Left ventricle myocardium inferior (tissue), 1 donor: Measurements from ENCODE around the gene LOXHD1. TPM values are rescaled to one million over a fixed set of nuclear protein-coding genes. Genes with fewer than 3 reads are reported as not detected.

Experiments used
- DNase-seq: peaks from one replicate; pipeline ENCODE4 v3.0.0-alpha.2; 2020
- H3K27ac ChIP-seq: fragments of 200-600 bp; replicated peaks from 2 replicates; pipeline ENCODE4 v1.8.0; 2021
- H3K27me3 ChIP-seq: fragments of 200-600 bp; 2 replicates; pipeline ENCODE4 v1.8.0; 2021; ENCODE audit warnings: low read depth
- H3K36me3 ChIP-seq: fragments of 200-600 bp; 2 replicates; pipeline ENCODE4 v1.8.0; 2021
- H3K4me1 ChIP-seq: fragments of 200-600 bp; 2 replicates; pipeline ENCODE4 v1.8.0; 2021
- H3K4me3 ChIP-seq: fragments of 200-600 bp; 2 replicates; pipeline ENCODE4 v1.8.0; 2021; ENCODE audit warnings: mild to moderate bottlenecking, moderate library complexity
- H3K9me3 ChIP-seq: fragments of 200-600 bp; replicated peaks from 2 replicates; pipeline ENCODE4 v1.8.0; 2021
- CTCF ChIP-seq: fragments of 200-600 bp; IDR thresholded peaks from 2 replicates; pipeline ENCODE4 v1.8.0; 2021; ENCODE audit warnings: antibody characterized with exemption, mild to moderate bottlenecking, borderline replicate concordance
- intact Hi-C: fragments of 100-400 bp; cut with micrococcal nuclease; formaldehyde crosslinking; loops from one replicate; pipeline ENCODE4 v1.11.0; 2022
- total RNA-seq: library from RNA; stranded (reverse); fragmentation: NEBNext Ultra II Directional; extraction: Animal tissue kit (Norgen Biotek cat#: 25700); gene quantifications from one replicate; pipeline ENCODE4 v1.2.1, GENCODE V29; 2021
- donor health status: DM: no; HTN: yes; CAD: no; lungs with severe emphysema.

Gene LOXHD1
- total RNA-seq, 1 donor from 2014 or later: 0.49 TPM

DNA sequence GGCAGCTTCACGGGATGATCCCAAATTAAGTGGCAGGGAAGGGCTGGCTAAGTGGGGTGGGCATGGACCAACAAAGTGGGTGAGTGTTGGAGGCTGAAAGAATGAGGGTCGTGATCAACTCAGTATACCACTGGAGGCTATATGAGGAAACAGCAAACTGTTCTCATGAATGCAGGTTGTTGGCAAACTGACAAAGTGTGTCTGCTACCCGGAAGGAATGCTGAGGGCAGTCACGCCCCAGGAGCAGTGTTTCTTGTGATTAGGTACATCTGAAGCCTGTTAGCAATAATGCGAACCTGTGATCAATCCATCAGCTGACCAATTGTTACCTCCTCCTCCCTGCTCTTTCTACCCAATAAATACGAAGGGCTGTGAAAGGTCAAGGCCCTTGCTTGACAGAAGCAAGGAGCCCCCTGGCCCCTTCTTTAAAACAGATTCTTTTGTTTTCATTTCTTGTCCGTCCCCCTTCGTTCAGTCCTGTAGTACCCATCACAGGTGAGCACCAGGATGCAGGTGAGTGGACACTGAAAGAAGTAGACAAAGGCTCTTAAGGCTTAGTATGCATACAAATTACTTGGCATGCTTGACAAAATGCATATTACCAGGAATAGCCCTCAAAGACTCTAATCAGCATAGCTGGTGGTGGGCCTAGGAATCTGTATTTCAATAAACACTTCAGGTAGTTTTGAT lies 67.9 kb downstream of the LOXHD1 start:
- Histone ChIP-seq H3K4me3 (no peak overlapping the region), H3K27me3 (no peaks in the 10 kb centered on the region), H3K36me3 (no peaks in the 10 kb centered on the region), H3K27ac (no peak overlapping the region), H3K9me3 (no peaks in the 10 kb centered on the region), H3K4me1 (peaks cover 18% of the 10 kb centered on the region)
- intact Hi-C loops: no loop called here
- no peak for TF ChIP-seq CTCF
- DNase-seq: no peak

- no peak for TF ChIP-seq CTCF
- no peak overlapping the region for H3K27ac ChIP-seq
- H3K4me1 ChIP-seq: peaks cover 18% of the 10 kb centered on the region
- H3K4me3 ChIP-seq: no peak overlapping the region
- no peak for DNase-seq
- H3K9me3 ChIP-seq: no peaks in the 10 kb centered on the region
- no peaks in the 10 kb centered on the region for H3K27me3 ChIP-seq
- H3K36me3 ChIP-seq: no peaks in the 10 kb centered on the region
- intact Hi-C loops: no loop called here
Observed at GRCh38 chr18:46587600-46587999, 69.4 kb downstream of the LOXHD1 start.

- H3K9me3 ChIP-seq: peaks cover 16% of the 10 kb centered on the region
- peaks cover 4% of the 10 kb centered on the region for H3K4me1 ChIP-seq
- no peak overlapping the region for H3K4me3 ChIP-seq
- intact Hi-C loops: no loop called here
- H3K36me3 ChIP-seq: no peaks in the 10 kb centered on the region
- no peaks in the 10 kb centered on the region for H3K27me3 ChIP-seq
- DNase-seq: no peak
- no peak for TF ChIP-seq CTCF
- H3K27ac ChIP-seq: no peak overlapping the region
Observed at GRCh38 chr18:46583711-46584110, 73.3 kb downstream of the LOXHD1 start.

DNA sequence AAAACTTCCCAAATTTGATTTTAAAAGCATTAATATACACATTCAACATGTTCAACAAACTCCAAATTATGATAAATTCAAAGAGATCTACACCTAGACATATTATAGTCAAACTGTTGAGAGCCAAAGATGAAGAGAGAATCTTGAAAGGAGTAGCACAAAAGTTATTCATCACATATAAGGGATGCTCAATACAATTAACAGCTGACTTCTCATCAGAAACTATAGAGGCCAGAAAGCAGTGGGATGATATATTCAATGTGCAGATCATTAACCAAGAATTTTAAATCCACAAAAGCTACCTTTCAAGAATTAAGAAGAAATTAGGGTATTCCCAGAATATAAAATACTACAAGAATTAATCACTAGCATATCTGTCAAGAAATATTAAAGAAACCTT lies 75.4 kb downstream of the LOXHD1 start:
- Histone ChIP-seq H3K36me3 (no peaks in the 10 kb centered on the region), H3K4me3 (no peak overlapping the region), H3K27me3 (no peaks in the 10 kb centered on the region), H3K4me1 (no peaks in the 10 kb centered on the region), H3K27ac (no peak overlapping the region), H3K9me3 (peaks cover 16% of the 10 kb centered on the region)
- no peak for TF ChIP-seq CTCF
- intact Hi-C loops: no loop called here
- no peak for DNase-seq

DNA sequence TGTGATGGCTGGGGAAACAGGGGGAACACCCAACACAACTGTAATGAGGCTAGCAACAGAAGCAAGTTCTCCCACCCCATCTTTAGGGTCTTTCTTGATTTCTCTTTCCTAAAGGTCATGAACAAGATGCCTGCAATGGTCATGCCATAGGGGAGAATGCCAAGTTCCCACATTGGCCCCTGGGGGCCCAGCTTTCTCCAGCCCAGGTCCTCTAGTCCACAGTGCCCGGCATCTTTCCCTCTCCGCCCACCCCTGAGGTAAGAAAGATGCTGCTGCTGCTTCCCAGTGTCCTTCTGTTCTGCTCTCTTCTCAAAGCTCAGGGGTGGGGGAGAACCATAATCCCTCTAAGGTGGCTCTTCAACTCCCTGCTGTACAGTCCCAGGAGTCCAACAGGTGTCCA lies 78.0 kb downstream of the LOXHD1 start:
- intact Hi-C loops: no loop called here
- Histone ChIP-seq H3K4me1 (no peaks in the 10 kb centered on the region), H3K36me3 (no peaks in the 10 kb centered on the region), H3K4me3 (no peak overlapping the region), H3K27me3 (no peaks in the 10 kb centered on the region), H3K27ac (no peak overlapping the region), H3K9me3 (peaks cover 16% of the 10 kb centered on the region)
- DNase-seq: no peak
- TF ChIP-seq CTCF: no peak
